22Rv1 (cell line): ENCODE measurements around the gene DAB2.

Experiments
- ZFX ChIP-seq: fragments of 450-650 bp; IDR thresholded peaks from 2 replicates; pipeline ENCODE4 v1.6.1; 2017; ENCODE audit warnings: antibody characterized with exemption, borderline replicate concordance
- TF ChIP-seq, protein P1 (sequence below): fragments of 450-650 bp; IDR thresholded peaks from 2 replicates; pipeline ENCODE4 v1.5.1; 2017; ENCODE audit warnings: mild to moderate bottlenecking

DNA sequence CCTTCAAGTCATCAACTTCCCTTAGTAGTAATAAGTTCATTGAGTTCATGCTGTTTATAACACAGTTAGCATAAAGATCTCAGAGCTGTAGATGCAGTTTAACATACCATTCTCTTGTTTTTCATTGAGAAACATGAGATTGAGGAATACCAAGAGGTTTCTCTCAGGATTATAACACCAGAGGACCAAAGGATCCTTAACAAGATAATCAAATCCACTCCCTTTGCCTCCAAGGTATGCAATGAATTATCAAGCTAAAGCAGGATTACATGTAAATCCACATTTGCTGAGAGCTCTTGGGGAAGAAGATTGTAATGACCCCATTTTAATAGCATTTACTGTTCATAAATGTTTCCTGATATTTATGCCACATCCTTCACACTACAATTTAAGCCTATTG, 35.1 kb upstream of the DAB2 start:
- TF ChIP-seq, protein P1, sequence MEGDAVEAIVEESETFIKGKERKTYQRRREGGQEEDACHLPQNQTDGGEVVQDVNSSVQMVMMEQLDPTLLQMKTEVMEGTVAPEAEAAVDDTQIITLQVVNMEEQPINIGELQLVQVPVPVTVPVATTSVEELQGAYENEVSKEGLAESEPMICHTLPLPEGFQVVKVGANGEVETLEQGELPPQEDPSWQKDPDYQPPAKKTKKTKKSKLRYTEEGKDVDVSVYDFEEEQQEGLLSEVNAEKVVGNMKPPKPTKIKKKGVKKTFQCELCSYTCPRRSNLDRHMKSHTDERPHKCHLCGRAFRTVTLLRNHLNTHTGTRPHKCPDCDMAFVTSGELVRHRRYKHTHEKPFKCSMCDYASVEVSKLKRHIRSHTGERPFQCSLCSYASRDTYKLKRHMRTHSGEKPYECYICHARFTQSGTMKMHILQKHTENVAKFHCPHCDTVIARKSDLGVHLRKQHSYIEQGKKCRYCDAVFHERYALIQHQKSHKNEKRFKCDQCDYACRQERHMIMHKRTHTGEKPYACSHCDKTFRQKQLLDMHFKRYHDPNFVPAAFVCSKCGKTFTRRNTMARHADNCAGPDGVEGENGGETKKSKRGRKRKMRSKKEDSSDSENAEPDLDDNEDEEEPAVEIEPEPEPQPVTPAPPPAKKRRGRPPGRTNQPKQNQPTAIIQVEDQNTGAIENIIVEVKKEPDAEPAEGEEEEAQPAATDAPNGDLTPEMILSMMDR, result no peak
- TF ChIP-seq ZFX, result no peak
